ENCODE measurements around the gene HBB. TPM values are rescaled to one million over a fixed set of nuclear protein-coding genes. Genes with fewer than 3 reads are reported as not detected.

Gene HBB
- total and polyA plus RNA-seq, 4 donors, result 5.7 to 3,950 (median 50.2) TPM

GRCh38 chr11:5265832-5266231, 39.0 kb upstream of the HBB start:
- no peaks in the 10 kb centered on the region for H3K9me3 ChIP-seq (ENCODE audit: control insufficient read depth in 4 of 4, low read length in 3 of 4)
- no peak overlapping the region for H3K4me3 ChIP-seq (ENCODE audit: low read depth in 1 of 3, low read length in 3 of 3)
- no peak overlapping the region for H3K27ac ChIP-seq (ENCODE audit: low read depth in 1 of 2, low read length in 2 of 2)
- no peak overlapping the region for H3K9ac ChIP-seq (ENCODE audit: low read depth in 1 of 2, low read length in 2 of 2)
- no peaks in the 10 kb centered on the region for H3K4me1 ChIP-seq (ENCODE audit: control insufficient read depth in 4 of 4, insufficient read depth in 4 of 4, low read length in 3 of 4)
- TF ChIP-seq, protein P1, sequence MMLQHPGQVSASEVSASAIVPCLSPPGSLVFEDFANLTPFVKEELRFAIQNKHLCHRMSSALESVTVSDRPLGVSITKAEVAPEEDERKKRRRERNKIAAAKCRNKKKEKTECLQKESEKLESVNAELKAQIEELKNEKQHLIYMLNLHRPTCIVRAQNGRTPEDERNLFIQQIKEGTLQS (IDR thresholded peaks at IDR 0.05), result no peak
- TF ChIP-seq RXRA (IDR thresholded peaks at IDR 0.05), result no peak
- whole genome bisulfite sequencing, result 38% methylated on average over 2 of the region's 2 CpGs
- H3K27me3 ChIP-seq (ENCODE audit: control insufficient read depth in 4 of 4, insufficient read depth in 4 of 4, low read length in 3 of 4), result peaks cover 0 to 4% (median 0%) of the 10 kb centered on the region in 4 donors
- DNase-seq (ENCODE audit: low spot score), result no peak
- H3K36me3 ChIP-seq (ENCODE audit: control insufficient read depth in 4 of 4, insufficient read depth in 3 of 4, low read depth in 1 of 4, low read length in 3 of 4), result no peaks in the 10 kb centered on the region

GRCh38 chr11:5258543-5259262, 31.8 kb upstream of the HBB start:
- Histone ChIP-seq H3K9ac (ENCODE audit: low read depth in 1 of 2, low read length in 2 of 2) (no peak overlapping the region), H3K36me3 (ENCODE audit: control insufficient read depth in 4 of 4, insufficient read depth in 3 of 4, low read depth in 1 of 4, low read length in 3 of 4) (no peaks in the 10 kb centered on the region), H3K27ac (ENCODE audit: low read depth in 1 of 2, low read length in 2 of 2) (no peak overlapping the region), H3K9me3 (ENCODE audit: control insufficient read depth in 4 of 4, low read length in 3 of 4) (no peaks in the 10 kb centered on the region), H3K4me1 (ENCODE audit: control insufficient read depth in 4 of 4, insufficient read depth in 4 of 4, low read length in 3 of 4) (no peaks in the 10 kb centered on the region), H3K27me3 (ENCODE audit: control insufficient read depth in 4 of 4, insufficient read depth in 4 of 4, low read length in 3 of 4) (no peaks in the 10 kb centered on the region), H3K4me3 (ENCODE audit: low read depth in 1 of 3, low read length in 3 of 3) (no peak overlapping the region)
- TF ChIP-seq YY1 (IDR thresholded peaks at IDR 0.05) (no peak), RXRA (IDR thresholded peaks at IDR 0.05) (no peak), GABPA (IDR thresholded peaks at IDR 0.05 in 1 of 2, conservative IDR thresholded peaks at IDR 0.05 in 1 of 2) (no peak), FOXA1 (IDR thresholded peaks at IDR 0.05) (no peak), ZBTB33 (IDR thresholded peaks at IDR 0.05) (no peak), NR2F2 (IDR thresholded peaks at IDR 0.05) (no peak), REST (IDR thresholded peaks at IDR 0.05) (no peak), SP1 (IDR thresholded peaks at IDR 0.05) (no peak), HNF4G (IDR thresholded peaks at IDR 0.05) (no peak), TAF1 (conservative IDR thresholded peaks at IDR 0.05) (no peak), HNF4A (conservative IDR thresholded peaks at IDR 0.05) (no peak), FOXA2 (IDR thresholded peaks at IDR 0.05) (no peak), RAD21 (IDR thresholded peaks at IDR 0.05) (no peak), EGR1 (IDR thresholded peaks at IDR 0.05; ENCODE audit: low read depth in 2 of 2) (no peak)
- TF ChIP-seq, protein P1 (IDR thresholded peaks at IDR 0.05), result no peak
- TF ChIP-seq, protein P2, sequence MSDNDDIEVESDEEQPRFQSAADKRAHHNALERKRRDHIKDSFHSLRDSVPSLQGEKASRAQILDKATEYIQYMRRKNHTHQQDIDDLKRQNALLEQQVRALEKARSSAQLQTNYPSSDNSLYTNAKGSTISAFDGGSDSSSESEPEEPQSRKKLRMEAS (IDR thresholded peaks at IDR 0.05), result no peak
- WGBS, result 71% methylated on average over 7 of the region's 7 CpGs
- DNase-seq (ENCODE audit: low spot score), result no peak

Data from liver (tissue), 9 donors.